HepG2 (cell line): Measurements from ENCODE around the gene ZNF608. TPM values are rescaled to one million over a fixed set of nuclear protein-coding genes. Genes with fewer than 3 reads are reported as not detected.

ENCODE experiments used
- ATAC-seq: fragments of 200-7000 bp; cut with Tn5 transposase; 3 replicates; pipeline ENCODE4 v1.9.1; 2020; ENCODE audit warnings: mild to moderate bottlenecking, moderate library complexity
- BruUV-seq: library from RNA; stranded (reverse); fragments of 400-500 nt; replicated peaks from 2 replicates; lab custom pipeline; 2021; lab: Mats Ljungman, UMichigan
- CTCF ChIA-PET: fragments of 300-600 bp; formaldehyde crosslinking; extraction: SDS; loops from one replicate; lab custom pipeline; 2021; ENCODE audit warnings: low total read pairs, inconsistent platforms, low intra/inter-chr PET ratio; lab: Yijun Ruan, JAX
- POLR2A ChIA-PET: fragments of 350-600 bp; sonication (Branson Sonifier 250); formaldehyde crosslinking; loops from one replicate; lab custom pipeline; 2020; ENCODE audit warnings: antibody characterized with exemption, inconsistent platforms; lab: Yijun Ruan, JAX
- DNase-seq: peaks from one replicate; pipeline ENCODE4 v3.0.0-alpha.2; 2015; ENCODE audit warnings: low spot score
- FAIRE-seq: peaks from 3 replicates; lab custom pipeline; 2011; peaks lifted over from hg19 to GRCh38; lab: Jason Lieb, UNC
- H2AFZ ChIP-seq: one replicate; pipeline ENCODE4 v1.6.1; 2011; ENCODE audit warnings: low read length, inconsistent platforms
- H3K27ac ChIP-seq: fragments of 300-600 bp; 3 replicates; pipeline ENCODE4 v1.8.0; 2011; ENCODE audit warnings: mixed run types, mild to moderate bottlenecking, mixed read lengths, low read length, inconsistent platforms; ENCODE audit not compliant: insufficient read depth; ENCODE audit errors: extremely low read length
- H3K27me3 ChIP-seq, 2 experiments: fragments of 200-600 bp in 1 of 2; 2 replicates in 1 of 2; 3 replicates in 1 of 2; pipeline versions ENCODE4 v1.6.0 to v1.8.0; 2011; ENCODE audit warnings: low read length in 2 of 2, mild to moderate bottlenecking in 2 of 2, moderate library complexity in 2 of 2, inconsistent platforms in 1 of 2; ENCODE audit not compliant: insufficient read depth in 2 of 2, control insufficient read depth in 1 of 2
- H3K36me3 ChIP-seq, 2 experiments: fragments of 200-600 bp in 1 of 2; replicated peaks in 1 of 2; 2 replicates in 1 of 2; 3 replicates in 1 of 2; pipeline versions ENCODE4 v1.5.1 to v1.8.0; 2011; ENCODE audit warnings: low read length in 2 of 2, inconsistent platforms in 1 of 2; ENCODE audit not compliant: insufficient read depth in 2 of 2, control insufficient read depth in 1 of 2
- H3K4me1 ChIP-seq: 2 replicates; pipeline ENCODE4 v1.5.1; 2012; ENCODE audit warnings: low read length, inconsistent platforms; ENCODE audit not compliant: insufficient read depth
- H3K4me2 ChIP-seq: 2 replicates; pipeline ENCODE4 v1.6.0; 2011; ENCODE audit warnings: low read depth, low read length, inconsistent platforms
- H3K4me3 ChIP-seq, 3 experiments: fragments of 200-600 bp in 1 of 3; sonication (generic), shearing (Covaris generic) in 1 of 3; replicated peaks in 1 of 3; 2 replicates each; pipeline ENCODE4 v1.5.1; 2011 to 2016; ENCODE audit warnings: low read length in 3 of 3, inconsistent platforms in 2 of 3, low read depth in 2 of 3, mild to moderate bottlenecking in 2 of 3, control low read depth in 1 of 3, mixed read lengths in 1 of 3; ENCODE audit not compliant: insufficient read depth in 1 of 3
- H3K79me2 ChIP-seq: one replicate; pipeline ENCODE4 v1.6.1; 2011; ENCODE audit warnings: low read length, inconsistent platforms; ENCODE audit not compliant: insufficient read depth
- H3K9ac ChIP-seq: 2 replicates; pipeline ENCODE4 v1.6.0; 2011; ENCODE audit warnings: mild to moderate bottlenecking, low read depth, low read length, inconsistent platforms; ENCODE audit not compliant: insufficient read depth
- H3K9me3 ChIP-seq: 2 replicates; pipeline ENCODE4 v1.5.1; 2012; ENCODE audit warnings: mild to moderate bottlenecking, low read length
- H4K20me1 ChIP-seq: 2 replicates; pipeline ENCODE4 v1.6.0; 2011; ENCODE audit warnings: inconsistent platforms, mild to moderate bottlenecking, low read length, moderate library complexity; ENCODE audit not compliant: insufficient read depth
- ATAD3A ChIP-seq: sonication (generic); formaldehyde crosslinking; IDR thresholded peaks from 2 replicates; pipeline ENCODE4 v1.4.0; 2020; ENCODE audit warnings: missing genetic modification reagents
- CCAR2 ChIP-seq: fragments of 200-400 bp; formaldehyde crosslinking; optimal IDR thresholded peaks from 2 replicates; pipeline ENCODE3; 2018; ENCODE audit warnings: low read depth, mild to moderate bottlenecking, low read length, moderate library complexity
- HCFC1 ChIP-seq: fragments of 150-350 bp; IDR thresholded peaks from 2 replicates; pipeline ENCODE4 v1.6.1; 2014; ENCODE audit warnings: low read depth, low read length
- SMAD1 ChIP-seq: sonication (generic); formaldehyde crosslinking; IDR thresholded peaks from 2 replicates; pipeline ENCODE4 v1.4.0; 2020; ENCODE audit warnings: missing genetic modification reagents, low read depth, mild to moderate bottlenecking, borderline replicate concordance
- SNRNP70 ChIP-seq: fragments of 200-400 bp; formaldehyde crosslinking; IDR thresholded peaks from 2 replicates; pipeline ENCODE4 v1.6.1; 2017; ENCODE audit warnings: mild to moderate bottlenecking, low read depth, low read length, moderate library complexity
- ZFP36L2 ChIP-seq: sonication (generic); formaldehyde crosslinking; IDR thresholded peaks from 2 replicates; pipeline ENCODE4 v1.4.0; 2020; ENCODE audit warnings: missing genetic modification reagents
- ZNF101 ChIP-seq: sonication (generic); formaldehyde crosslinking; IDR thresholded peaks from 2 replicates; pipeline ENCODE4 v1.4.0; 2020; ENCODE audit warnings: mild to moderate bottlenecking, low read depth, missing genetic modification reagents, borderline replicate concordance
- ZNF274 ChIP-seq: sonication (generic); formaldehyde crosslinking; IDR thresholded peaks from 2 replicates; pipeline ENCODE4 v1.5.1; 2020; ENCODE audit warnings: mild to moderate bottlenecking, missing genetic modification reagents
- ZNF337 ChIP-seq: sonication (generic); formaldehyde crosslinking; IDR thresholded peaks from 2 replicates; pipeline ENCODE4 v1.5.1; 2020; ENCODE audit warnings: missing genetic modification reagents, low read depth, mild to moderate bottlenecking, borderline replicate concordance
- ZNF530 ChIP-seq: sonication (generic); formaldehyde crosslinking; IDR thresholded peaks from 2 replicates; pipeline ENCODE4 v1.5.0; 2020; ENCODE audit warnings: low read depth, mild to moderate bottlenecking, missing genetic modification reagents
- ZNF816 ChIP-seq: sonication (generic); formaldehyde crosslinking; IDR thresholded peaks from 2 replicates; pipeline ENCODE4 v1.8.0; 2022; ENCODE audit warnings: missing genetic modification reagents, mild to moderate bottlenecking, borderline replicate concordance
- WGBS: methylation state at CpG from one replicate; pipeline ENCODE4 v1.1.6; 2017; ENCODE audit warnings: low lambda C conversion rate; 5-methylcytosine and 5-hydroxymethylcytosine counted together
- in situ Hi-C: cut with HindIII; loops from 2 replicates; pipeline ENCODE4 v1.10.0; 2017; ENCODE audit warnings: low pct_unique_long_range_greater_than_20kb; ENCODE audit not compliant: extremely low pct_ligation_motif_present
- intact Hi-C: fragments of 100-400 bp; cut with micrococcal nuclease; formaldehyde crosslinking; loops from one replicate; pipeline ENCODE4 v1.10.0; 2022; ENCODE audit not compliant: unreplicated experiment
- polyA plus RNA-seq, 8 experiments: library from polyadenylated mRNA; depleted of rRNA in 3 of 8; stranded (reverse) in 7 of 8; unstranded in 1 of 8; fragments of >200 nt; fragmentation: Illumina TruSeq in 4 of 8; extraction: Trizol in 4 of 8; gene quantifications; 2 replicates each; pipeline versions ENCODE4 v1.2.1 to v1.2.3, GENCODE V29; 2011 to 2016; ENCODE audit warnings: low read depth in 4 of 8, missing spikeins in 1 of 8, mixed read lengths in 1 of 8; ENCODE audit not compliant: insufficient read depth in 1 of 8
- total RNA-seq, 5 experiments: library from RNA; depleted of rRNA; stranded (reverse); fragments of >200 nt; fragmentation: Illumina TruSeq; extraction: Trizol; gene quantifications; 2 replicates each; pipeline ENCODE4 v1.2.3, GENCODE V29; 2016; ENCODE audit warnings: low read depth in 1 of 5
- TF ChIP-seq, protein P1 (sequence below): sonication (generic); formaldehyde crosslinking; conservative IDR thresholded peaks from 2 replicates; pipeline ENCODE4 v1.4.0; 2020; ENCODE audit warnings: missing genetic modification reagents
- TF ChIP-seq, protein P2 (sequence below): sonication (generic); formaldehyde crosslinking; IDR thresholded peaks from 2 replicates; pipeline ENCODE4 v1.4.0; 2020; ENCODE audit warnings: mild to moderate bottlenecking, missing genetic modification reagents, borderline replicate concordance
- TF ChIP-seq, protein P3 (sequence below): sonication (generic); formaldehyde crosslinking; IDR thresholded peaks from 2 replicates; pipeline ENCODE4 v1.8.0; 2022; ENCODE audit warnings: low read depth, missing genetic modification reagents

ZNF608 gene
- total and polyA plus RNA-seq, 2 of the 13 experiments (the other 11 are each of a cell fraction or from before 2014, with no cell fraction given): 0.66 to 0.91 TPM

DNA sequence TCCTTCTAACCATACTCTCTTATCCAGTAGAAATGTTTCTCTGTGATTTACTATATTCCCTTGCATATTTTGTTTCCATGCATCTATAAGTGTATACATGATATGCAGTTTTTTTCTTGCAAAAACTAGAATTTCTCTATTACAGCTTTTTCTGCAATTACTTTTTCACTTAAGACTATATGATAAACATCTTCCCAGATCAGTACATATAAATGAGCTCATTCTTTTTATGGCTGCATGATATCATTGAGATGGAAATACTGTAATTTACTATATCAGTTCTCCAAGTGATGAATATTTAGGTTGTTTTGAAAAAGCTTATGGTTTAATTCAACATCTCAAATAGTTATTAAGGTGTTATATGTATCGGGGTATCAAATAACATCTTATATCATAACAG is 18.1 kb upstream of the ZNF608 start:
- ChIA-PET CTCF (no interaction called here), POLR2A (no interaction called here)
- WGBS: 84% methylated on average over 1 of the region's 1 CpG
- DNase-seq: no peak
- in situ Hi-C loops: no loop called here
- H4K20me1 ChIP-seq: no peaks in the 10 kb centered on the region
- H3K9me3 ChIP-seq: no peaks in the 10 kb centered on the region
- H3K79me2 ChIP-seq: no peaks in the 10 kb centered on the region
- H3K4me1 ChIP-seq: peaks cover 15% of the 10 kb centered on the region
- no peak overlapping the region for H3K9ac ChIP-seq
- no TSS peak for BruUV-seq
- H3K4me3 ChIP-seq: no peak overlapping the region
- H3K36me3 ChIP-seq: no peaks in the 10 kb centered on the region
- 0 out of 2 replicates have a peak overlapping the region, but pooled peaks have one; percentile 27 for H3K4me2 ChIP-seq
- no peak overlapping the region for H3K27ac ChIP-seq
- H3K27me3 ChIP-seq: no peaks in the 10 kb centered on the region
- TF ChIP-seq ZNF274 (CRISPR knock-in tag): no peak
- no peak for TF ChIP-seq ATAD3A (CRISPR knock-in tag)
- TF ChIP-seq, protein P1, sequence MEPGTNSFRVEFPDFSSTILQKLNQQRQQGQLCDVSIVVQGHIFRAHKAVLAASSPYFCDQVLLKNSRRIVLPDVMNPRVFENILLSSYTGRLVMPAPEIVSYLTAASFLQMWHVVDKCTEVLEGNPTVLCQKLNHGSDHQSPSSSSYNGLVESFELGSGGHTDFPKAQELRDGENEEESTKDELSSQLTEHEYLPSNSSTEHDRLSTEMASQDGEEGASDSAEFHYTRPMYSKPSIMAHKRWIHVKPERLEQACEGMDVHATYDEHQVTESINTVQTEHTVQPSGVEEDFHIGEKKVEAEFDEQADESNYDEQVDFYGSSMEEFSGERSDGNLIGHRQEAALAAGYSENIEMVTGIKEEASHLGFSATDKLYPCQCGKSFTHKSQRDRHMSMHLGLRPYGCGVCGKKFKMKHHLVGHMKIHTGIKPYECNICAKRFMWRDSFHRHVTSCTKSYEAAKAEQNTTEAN (CRISPR knock-in tag): no peak
- TF ChIP-seq ZFP36L2 (CRISPR knock-in tag): no peak
- no peak for TF ChIP-seq ZNF530
- TF ChIP-seq SMAD1 (CRISPR knock-in tag): no peak
- TF ChIP-seq ZNF337 (CRISPR knock-in tag): no peak
- TF ChIP-seq CCAR2: no peak
- no peak for TF ChIP-seq HCFC1
- TF ChIP-seq, protein P2, sequence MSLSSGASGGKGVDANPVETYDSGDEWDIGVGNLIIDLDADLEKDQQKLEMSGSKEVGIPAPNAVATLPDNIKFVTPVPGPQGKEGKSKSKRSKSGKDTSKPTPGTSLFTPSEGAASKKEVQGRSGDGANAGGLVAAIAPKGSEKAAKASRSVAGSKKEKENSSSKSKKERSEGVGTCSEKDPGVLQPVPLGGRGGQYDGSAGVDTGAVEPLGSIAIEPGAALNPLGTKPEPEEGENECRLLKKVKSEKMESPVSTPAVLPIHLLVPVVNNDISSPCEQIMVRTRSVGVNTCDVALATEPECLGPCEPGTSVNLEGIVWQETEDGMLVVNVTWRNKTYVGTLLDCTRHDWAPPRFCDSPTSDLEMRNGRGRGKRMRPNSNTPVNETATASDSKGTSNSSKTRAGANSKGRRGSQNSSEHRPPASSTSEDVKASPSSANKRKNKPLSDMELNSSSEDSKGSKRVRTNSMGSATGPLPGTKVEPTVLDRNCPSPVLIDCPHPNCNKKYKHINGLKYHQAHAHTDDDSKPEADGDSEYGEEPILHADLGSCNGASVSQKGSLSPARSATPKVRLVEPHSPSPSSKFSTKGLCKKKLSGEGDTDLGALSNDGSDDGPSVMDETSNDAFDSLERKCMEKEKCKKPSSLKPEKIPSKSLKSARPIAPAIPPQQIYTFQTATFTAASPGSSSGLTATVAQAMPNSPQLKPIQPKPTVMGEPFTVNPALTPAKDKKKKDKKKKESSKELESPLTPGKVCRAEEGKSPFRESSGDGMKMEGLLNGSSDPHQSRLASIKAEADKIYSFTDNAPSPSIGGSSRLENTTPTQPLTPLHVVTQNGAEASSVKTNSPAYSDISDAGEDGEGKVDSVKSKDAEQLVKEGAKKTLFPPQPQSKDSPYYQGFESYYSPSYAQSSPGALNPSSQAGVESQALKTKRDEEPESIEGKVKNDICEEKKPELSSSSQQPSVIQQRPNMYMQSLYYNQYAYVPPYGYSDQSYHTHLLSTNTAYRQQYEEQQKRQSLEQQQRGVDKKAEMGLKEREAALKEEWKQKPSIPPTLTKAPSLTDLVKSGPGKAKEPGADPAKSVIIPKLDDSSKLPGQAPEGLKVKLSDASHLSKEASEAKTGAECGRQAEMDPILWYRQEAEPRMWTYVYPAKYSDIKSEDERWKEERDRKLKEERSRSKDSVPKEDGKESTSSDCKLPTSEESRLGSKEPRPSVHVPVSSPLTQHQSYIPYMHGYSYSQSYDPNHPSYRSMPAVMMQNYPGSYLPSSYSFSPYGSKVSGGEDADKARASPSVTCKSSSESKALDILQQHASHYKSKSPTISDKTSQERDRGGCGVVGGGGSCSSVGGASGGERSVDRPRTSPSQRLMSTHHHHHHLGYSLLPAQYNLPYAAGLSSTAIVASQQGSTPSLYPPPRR (CRISPR knock-in tag): no peak
- TF ChIP-seq ZNF101 (CRISPR knock-in tag): no peak
- TF ChIP-seq SNRNP70: no peak
- TF ChIP-seq, protein P3, sequence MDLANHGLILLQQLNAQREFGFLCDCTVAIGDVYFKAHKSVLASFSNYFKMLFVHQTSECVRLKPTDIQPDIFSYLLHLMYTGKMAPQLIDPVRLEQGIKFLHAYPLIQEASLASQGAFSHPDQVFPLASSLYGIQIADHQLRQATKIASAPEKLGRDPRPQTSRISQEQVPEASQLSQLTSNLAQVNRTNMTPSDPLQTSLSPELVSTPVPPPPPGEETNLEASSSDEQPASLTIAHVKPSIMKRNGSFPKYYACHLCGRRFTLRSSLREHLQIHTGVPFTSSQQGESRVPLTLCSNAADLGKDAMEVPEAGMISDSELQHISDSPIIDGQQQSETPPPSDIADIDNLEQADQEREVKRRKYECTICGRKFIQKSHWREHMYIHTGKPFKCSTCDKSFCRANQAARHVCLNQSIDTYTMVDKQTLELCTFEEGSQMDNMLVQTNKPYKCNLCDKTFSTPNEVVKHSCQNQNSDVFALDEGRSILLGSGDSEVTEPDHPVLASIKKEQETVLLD: no peak
- no peak for TF ChIP-seq ZNF816 (CRISPR knock-in tag)
- no peak overlapping the region for H2AFZ ChIP-seq
- FAIRE-seq: no peak
- no peak for ATAC-seq
- intact Hi-C loops: no loop called here
